ENCODE measurements around the gene TMBIM1. TPM values are rescaled to one million over a fixed set of nuclear protein-coding genes. Genes with fewer than 3 reads are reported as not detected.
A peak's percentile ranks its signal among the peaks of the same experiment; 100 is the strongest.

TMBIM1 gene
- polyA plus RNA-seq, 2 donors, result 196 to 231 TPM

DNA sequence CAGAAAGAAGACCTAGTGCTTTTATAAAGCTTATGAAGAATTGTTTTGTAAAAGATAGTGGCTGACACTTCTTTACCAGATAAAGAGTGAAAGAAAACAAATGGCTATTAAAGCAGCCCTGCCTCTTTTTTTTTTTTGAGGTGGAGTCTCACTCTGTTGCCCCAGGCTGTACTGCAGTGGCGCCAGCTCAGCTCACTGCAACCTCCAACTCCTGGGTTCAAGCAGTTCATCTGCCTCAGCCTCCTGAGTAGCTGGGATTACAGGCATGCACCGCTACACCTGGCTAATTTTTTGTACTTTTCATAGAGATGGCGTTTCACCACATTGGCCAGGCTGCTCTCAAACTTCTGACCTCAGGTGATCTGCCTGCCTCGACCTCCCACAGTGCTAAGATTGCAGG is 62.5 kb downstream of the TMBIM1 start:
- H3K9me3 ChIP-seq (ENCODE audit: control insufficient read depth in 2 of 2, insufficient read depth in 1 of 2, low read depth in 1 of 2, low read length in 1 of 2), result no peaks in the 10 kb centered on the region
- WGBS, 2 donors, result 48 to 54% methylated on average over 4 of the region's 4 CpGs
- no peaks in the 10 kb centered on the region for H3K27me3 ChIP-seq (ENCODE audit: control insufficient read depth in 1 of 2, insufficient read depth in 2 of 2, low read length in 2 of 2)
- H3K27ac ChIP-seq (ENCODE audit: low read depth in 2 of 2, low read length in 1 of 2), result peak overlapping the region; percentile 14 to 17
- peaks cover 0 to 12% of the 10 kb centered on the region in 2 donors for H3K36me3 ChIP-seq (ENCODE audit: control insufficient read depth in 2 of 2, insufficient read depth in 2 of 2, low read length in 1 of 2)
- no peak overlapping the region for H3K4me3 ChIP-seq (ENCODE audit: low read depth in 1 of 2, low read length in 2 of 2)
- H3K4me1 ChIP-seq (ENCODE audit: control insufficient read depth in 2 of 2, insufficient read depth in 2 of 2, low read length in 1 of 2), result no peaks in the 10 kb centered on the region

DNA sequence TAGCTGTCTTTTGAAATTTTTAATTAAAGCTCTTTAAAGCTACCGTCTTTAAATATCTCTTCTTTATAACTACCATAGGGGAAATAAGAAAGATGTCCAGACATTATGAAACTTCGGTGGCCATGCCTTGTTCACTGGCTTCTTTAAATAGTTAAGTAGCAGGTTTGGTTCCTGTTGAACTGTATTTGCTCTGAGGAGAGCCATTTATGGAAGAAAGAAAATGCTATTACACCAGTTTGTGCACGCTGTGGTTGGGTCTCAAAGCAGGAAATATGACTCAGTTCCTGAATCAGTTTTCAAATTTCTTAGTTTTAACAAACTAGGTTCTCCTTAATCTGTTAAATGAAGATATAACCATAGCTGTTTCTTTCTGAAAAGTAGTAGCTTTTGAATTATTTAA is 63.1 kb downstream of the TMBIM1 start:
- 20 to 25% methylated on average over 3 of the region's 3 CpGs for WGBS, 2 donors
- H3K27me3 ChIP-seq (ENCODE audit: control insufficient read depth in 1 of 2, insufficient read depth in 2 of 2, low read length in 2 of 2), result no peaks in the 10 kb centered on the region
- no peak overlapping the region for H3K27ac ChIP-seq (ENCODE audit: low read depth in 2 of 2, low read length in 1 of 2)
- no peak overlapping the region for H3K4me3 ChIP-seq (ENCODE audit: low read depth in 1 of 2, low read length in 2 of 2)
- peaks cover 0 to 12% of the 10 kb centered on the region in 2 donors for H3K36me3 ChIP-seq (ENCODE audit: control insufficient read depth in 2 of 2, insufficient read depth in 2 of 2, low read length in 1 of 2)
- H3K9me3 ChIP-seq (ENCODE audit: control insufficient read depth in 2 of 2, insufficient read depth in 1 of 2, low read depth in 1 of 2, low read length in 1 of 2), result no peaks in the 10 kb centered on the region
- H3K4me1 ChIP-seq (ENCODE audit: control insufficient read depth in 2 of 2, insufficient read depth in 2 of 2, low read length in 1 of 2), result no peaks in the 10 kb centered on the region

DNA sequence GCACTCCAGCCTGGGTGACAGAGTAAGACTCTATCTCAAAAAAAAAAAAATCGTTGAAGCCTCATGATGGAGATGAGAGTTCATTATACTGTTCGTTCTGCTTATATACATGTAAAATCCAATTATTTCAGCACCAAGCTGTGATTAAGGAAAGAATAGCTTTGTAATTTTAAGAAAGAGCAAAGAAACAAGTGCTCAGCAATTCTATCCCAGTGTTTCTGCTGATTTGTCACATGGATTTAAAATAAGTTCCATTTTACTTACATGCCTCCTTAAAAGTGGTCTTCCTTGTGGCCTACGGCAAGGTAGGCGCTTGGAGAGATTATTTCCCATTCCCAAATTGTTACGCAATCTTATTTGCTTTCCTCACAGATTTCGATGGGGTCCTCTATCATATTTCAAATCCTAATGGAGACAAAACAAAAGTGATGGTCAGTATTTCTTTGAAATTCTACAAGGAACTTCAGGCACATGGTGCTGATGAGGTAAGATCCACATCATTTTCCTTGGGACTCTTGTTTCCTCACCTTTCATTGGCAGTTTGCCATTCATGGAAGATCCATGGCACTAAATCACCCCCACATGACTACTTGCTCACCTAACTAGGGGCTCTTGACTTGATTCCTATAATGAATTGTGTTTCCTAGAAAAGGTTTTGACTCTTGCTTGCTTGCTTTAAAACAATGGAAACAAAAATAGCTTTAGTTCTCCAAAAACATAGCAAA is 63.8 kb downstream of the TMBIM1 start:
- Histone ChIP-seq H3K27me3 (ENCODE audit: control insufficient read depth in 1 of 2, insufficient read depth in 2 of 2, low read length in 2 of 2) (no peaks in the 10 kb centered on the region), H3K4me3 (ENCODE audit: low read depth in 1 of 2, low read length in 2 of 2) (no peak overlapping the region), H3K36me3 (ENCODE audit: control insufficient read depth in 2 of 2, insufficient read depth in 2 of 2, low read length in 1 of 2) (peaks cover 0 to 10% of the 10 kb centered on the region in 2 donors), H3K27ac (ENCODE audit: low read depth in 2 of 2, low read length in 1 of 2) (peak overlapping the region; percentile 47 to 52), H3K4me1 (ENCODE audit: control insufficient read depth in 2 of 2, insufficient read depth in 2 of 2, low read length in 1 of 2) (no peaks in the 10 kb centered on the region), H3K9me3 (ENCODE audit: control insufficient read depth in 2 of 2, insufficient read depth in 1 of 2, low read depth in 1 of 2, low read length in 1 of 2) (no peaks in the 10 kb centered on the region)
- 79 to 88% methylated on average over 6 of the region's 6 CpGs for WGBS, 2 donors

DNA sequence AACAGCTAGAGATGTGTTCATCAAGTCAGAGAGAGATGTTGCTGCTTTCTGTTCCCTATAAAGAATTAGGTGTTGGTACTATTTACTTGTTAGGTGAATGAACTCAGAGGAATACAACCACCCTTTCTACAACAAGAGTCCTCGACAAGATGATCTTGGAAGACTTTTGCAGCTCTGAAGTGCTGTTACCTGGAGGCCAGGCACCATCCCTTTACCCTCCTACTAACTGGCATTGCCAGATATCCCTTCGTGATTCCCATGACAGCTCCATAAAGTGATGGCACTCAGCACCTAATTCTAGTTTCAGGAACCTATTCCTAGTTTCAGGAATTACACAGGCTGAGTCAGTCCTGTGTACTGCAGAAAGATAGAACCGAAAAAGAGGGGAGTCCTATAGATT is 65.4 kb downstream of the TMBIM1 start:
- H3K36me3 ChIP-seq (ENCODE audit: control insufficient read depth in 2 of 2, insufficient read depth in 2 of 2, low read length in 1 of 2), result peaks cover 0 to 10% of the 10 kb centered on the region in 2 donors
- no peak overlapping the region for H3K27ac ChIP-seq (ENCODE audit: low read depth in 2 of 2, low read length in 1 of 2)
- no peak overlapping the region for H3K4me3 ChIP-seq (ENCODE audit: low read depth in 1 of 2, low read length in 2 of 2)
- WGBS, 2 donors, result 80 to 86% methylated on average over 3 of the region's 3 CpGs
- no peaks in the 10 kb centered on the region for H3K9me3 ChIP-seq (ENCODE audit: control insufficient read depth in 2 of 2, insufficient read depth in 1 of 2, low read depth in 1 of 2, low read length in 1 of 2)
- no peaks in the 10 kb centered on the region for H3K27me3 ChIP-seq (ENCODE audit: control insufficient read depth in 1 of 2, insufficient read depth in 2 of 2, low read length in 2 of 2)
- H3K4me1 ChIP-seq (ENCODE audit: control insufficient read depth in 2 of 2, insufficient read depth in 2 of 2, low read length in 1 of 2), result no peaks in the 10 kb centered on the region

Other genes with a start within 250 kb of the TMBIM1 start
- under 1 TPM; 0.28 to 0.52 TPM for gene RUFY4, start 223.2 kb downstream of the TMBIM1 start, polyA plus RNA-seq
- gene CXCR2, start 166.5 kb downstream of the TMBIM1 start, polyA plus RNA-seq, result 10 to 100 TPM; 12.0 to 23.8 TPM
- under 1 TPM; 0.08 to 0.11 TPM for gene CXCR1, start 125.5 kb downstream of the TMBIM1 start, polyA plus RNA-seq
- gene ARPC2, start 75.3 kb downstream of the TMBIM1 start, polyA plus RNA-seq, result 100 to 1,000 TPM; 150 to 426 TPM
- gene GPBAR1, start 31.5 kb downstream of the TMBIM1 start, polyA plus RNA-seq, result under 1 TPM; 0.29 to 0.45 TPM
- 10 to 100 TPM; 45.0 to 90.4 TPM for gene AAMP, start 22.4 kb downstream of the TMBIM1 start, polyA plus RNA-seq
- gene PNKD, start 22.0 kb downstream of the TMBIM1 start, polyA plus RNA-seq, result 10 to 100 TPM; 50.1 to 54.9 TPM
- gene CATIP, start 64.4 kb upstream of the TMBIM1 start, polyA plus RNA-seq, result not detected
- 1 to 10 TPM; 1.1 to 1.5 TPM for gene SLC11A1, start 89.8 kb upstream of the TMBIM1 start, polyA plus RNA-seq
- 10 to 100 TPM; 59.1 to 76.9 TPM for gene CTDSP1, start 107.4 kb upstream of the TMBIM1 start, polyA plus RNA-seq
- under 1 TPM; 0.02 to 0.26 TPM for gene VIL1, start 126.6 kb upstream of the TMBIM1 start, polyA plus RNA-seq